HG03060 (cell line): Measurements from ENCODE around the gene DCTN5.

Experiments used
- ATAC-seq: cut with Tn5 transposase; IDR thresholded peaks from one replicate; pipeline ENCODE4 v1.9.1; 2021; ENCODE audit warnings: low read depth, moderate number of reproducible peaks; ENCODE audit not compliant: unreplicated experiment

DCTN5 gene

DNA sequence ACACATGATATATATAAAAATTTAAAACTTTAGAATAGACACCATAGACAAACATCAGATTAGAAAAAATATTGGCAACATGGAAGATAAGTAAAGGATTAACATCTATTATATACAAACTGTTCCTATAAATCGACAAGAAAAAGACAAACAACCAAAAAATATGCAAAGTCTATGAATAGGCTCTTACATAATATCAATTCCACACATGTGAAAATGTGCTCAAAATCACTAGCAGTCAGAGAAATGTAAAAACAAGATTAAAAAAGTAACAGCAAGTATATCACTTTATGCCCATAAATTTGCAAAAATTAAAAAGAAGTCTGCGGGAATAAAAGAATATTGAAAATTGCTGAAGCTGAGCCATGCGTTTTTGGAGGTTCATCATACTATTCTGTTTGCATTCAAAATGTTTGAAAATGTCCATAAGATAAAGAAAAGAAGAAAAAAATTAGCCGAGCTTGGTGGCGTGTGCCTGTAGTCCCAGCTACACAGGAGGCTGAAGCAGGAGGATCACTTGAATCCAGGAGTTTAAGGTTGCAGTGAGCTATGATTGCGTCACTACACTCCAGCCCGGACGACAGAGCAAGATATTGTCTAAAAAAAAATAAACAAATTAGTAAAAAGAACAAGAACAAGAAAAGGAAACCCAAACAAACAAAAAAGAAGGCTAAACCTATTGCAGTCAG is 83.0 kb downstream of the DCTN5 start:
- ATAC-seq = no peak

DNA sequence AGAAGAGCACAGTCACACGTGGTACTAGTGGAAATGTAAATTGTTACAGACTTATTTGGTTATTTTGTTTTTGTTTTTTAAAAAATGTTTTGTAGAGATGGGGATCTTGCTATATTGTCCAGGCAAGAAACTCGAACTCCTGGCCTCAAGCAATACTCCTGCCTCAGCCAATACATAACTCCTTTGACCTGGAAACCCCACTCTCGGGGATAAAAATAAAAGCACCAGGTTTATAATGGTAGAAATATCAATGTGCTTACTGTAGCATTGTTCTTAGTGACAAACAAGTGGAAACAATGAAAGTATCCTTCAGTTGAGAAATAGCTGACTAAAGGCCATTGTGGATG is 83.5 kb downstream of the DCTN5 start:
- no peak for ATAC-seq

DNA sequence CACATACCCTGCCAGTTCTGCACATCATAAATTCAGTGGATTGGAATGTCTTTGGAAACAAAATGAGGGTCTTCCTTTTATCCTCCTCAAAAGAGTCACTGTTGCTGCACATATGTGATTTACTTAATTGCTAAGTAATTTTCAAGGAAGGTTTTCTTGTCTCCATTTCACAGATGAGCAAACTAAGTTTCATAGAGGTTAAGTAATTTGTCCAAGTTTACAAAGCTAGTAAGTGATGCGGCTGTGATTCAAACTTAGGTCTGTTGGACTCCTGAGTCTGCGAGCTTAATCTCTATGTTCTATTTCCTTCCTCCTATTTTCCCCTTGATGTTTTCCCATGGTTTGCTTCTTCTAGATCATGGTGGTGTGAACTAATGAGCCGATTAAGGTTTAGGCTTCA is 85.4 kb downstream of the DCTN5 start:
- no peak for ATAC-seq
